Activated CD4-positive, alpha-beta T cell treated with anti-CD3 and anti-CD28 coated beads for 24 hours (primary cell): Measurements from ENCODE around the gene IFT25.

ENCODE experiments used
- DNase-seq, 2 donors: peaks; one replicate each; pipeline ENCODE4 v3.0.0-alpha.2; 2020; ENCODE audit warnings: low read depth in 2 of 2

The IFT25 gene

GRCh38 chr1:53929246-53929960 is 16.1 kb downstream of the IFT25 start:
- no peak for DNase-seq

GRCh38 chr1:53927376-53927881 is 18.1 kb downstream of the IFT25 start:
- no peak for DNase-seq

GRCh38 chr1:53919675-53920066 is 25.8 kb downstream of the IFT25 start:
- no peak for DNase-seq

- no peak for DNase-seq
Measured at GRCh38 chr1:53918343-53918742, 27.2 kb downstream of the IFT25 start.

GRCh38 chr1:53913352-53914033 is 32.0 kb downstream of the IFT25 start:
- DNase-seq, result no peak

- no peak for DNase-seq
Measured at GRCh38 chr1:53911442-53911841, 34.1 kb downstream of the IFT25 start.

GRCh38 chr1:53909946-53910345 is 35.6 kb downstream of the IFT25 start:
- no peak for DNase-seq

GRCh38 chr1:53906121-53906520 is 39.4 kb downstream of the IFT25 start:
- no peak for DNase-seq

- no peak for DNase-seq
Measured at GRCh38 chr1:53905509-53905908, 40.0 kb downstream of the IFT25 start.

- DNase-seq, result no peak
Measured at GRCh38 chr1:53902235-53903138, 43.0 kb downstream of the IFT25 start.

GRCh38 chr1:53899708-53900107 is 45.8 kb downstream of the IFT25 start:
- DNase-seq, result no peak

GRCh38 chr1:53899206-53899628 is 46.3 kb downstream of the IFT25 start:
- no peak for DNase-seq

GRCh38 chr1:53896635-53897229 is 48.8 kb downstream of the IFT25 start:
- DNase-seq, result no peak

GRCh38 chr1:53895421-53895820 is 50.1 kb downstream of the IFT25 start:
- DNase-seq, result no peak

- no peak for DNase-seq
Measured at GRCh38 chr1:53894644-53895043, 50.9 kb downstream of the IFT25 start.

- no peak for DNase-seq
Measured at GRCh38 chr1:53893999-53894636, 51.4 kb downstream of the IFT25 start, which contains the start of gene DIO1. Gene DIO1 (plus strand): TSS chr1:53894187. CDS start chr1:53894211, 24 bp downstream.

GRCh38 chr1:53892911-53893310 is 52.6 kb downstream of the IFT25 start:
- DNase-seq, result no peak

- DNase-seq, result no peak
Measured at GRCh38 chr1:53891678-53892077, 53.8 kb downstream of the IFT25 start.

GRCh38 chr1:53891018-53891417 is 54.5 kb downstream of the IFT25 start:
- no peak for DNase-seq

- DNase-seq, result no peak
Measured at GRCh38 chr1:53890522-53890941, 55.0 kb downstream of the IFT25 start.
